ENCODE measurements around the gene EFHD2.

DNA sequence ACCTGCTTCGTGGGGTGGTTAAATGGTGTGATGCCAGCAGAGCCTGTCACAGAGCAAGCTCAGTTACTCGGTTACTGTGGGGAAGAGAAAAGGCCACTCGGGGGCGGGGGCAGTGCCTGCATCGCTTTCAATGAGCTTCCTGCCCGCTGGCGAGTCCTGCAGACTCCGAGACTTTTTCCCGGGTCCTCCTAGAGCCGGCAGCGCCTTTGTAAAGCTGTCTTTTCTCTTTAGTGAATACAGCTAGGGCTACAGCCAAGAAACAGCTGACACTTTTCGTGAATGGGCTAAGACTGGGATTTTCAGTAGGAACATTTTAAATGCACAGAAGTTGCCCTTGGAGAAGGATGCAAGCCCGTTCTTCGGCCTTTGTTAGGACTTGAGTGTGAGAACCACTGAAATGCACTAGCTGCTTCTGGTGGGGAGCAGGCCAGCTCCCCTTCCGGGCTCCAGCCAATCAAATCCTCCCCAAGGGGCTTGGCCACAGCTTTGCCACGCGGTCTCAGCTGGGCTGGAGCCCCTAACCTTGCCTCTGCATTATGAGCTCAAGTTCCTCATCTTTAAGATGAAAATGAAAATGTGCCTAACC is 23.4 kb upstream of the EFHD2 start:
- TF ChIP-seq, protein P1, sequence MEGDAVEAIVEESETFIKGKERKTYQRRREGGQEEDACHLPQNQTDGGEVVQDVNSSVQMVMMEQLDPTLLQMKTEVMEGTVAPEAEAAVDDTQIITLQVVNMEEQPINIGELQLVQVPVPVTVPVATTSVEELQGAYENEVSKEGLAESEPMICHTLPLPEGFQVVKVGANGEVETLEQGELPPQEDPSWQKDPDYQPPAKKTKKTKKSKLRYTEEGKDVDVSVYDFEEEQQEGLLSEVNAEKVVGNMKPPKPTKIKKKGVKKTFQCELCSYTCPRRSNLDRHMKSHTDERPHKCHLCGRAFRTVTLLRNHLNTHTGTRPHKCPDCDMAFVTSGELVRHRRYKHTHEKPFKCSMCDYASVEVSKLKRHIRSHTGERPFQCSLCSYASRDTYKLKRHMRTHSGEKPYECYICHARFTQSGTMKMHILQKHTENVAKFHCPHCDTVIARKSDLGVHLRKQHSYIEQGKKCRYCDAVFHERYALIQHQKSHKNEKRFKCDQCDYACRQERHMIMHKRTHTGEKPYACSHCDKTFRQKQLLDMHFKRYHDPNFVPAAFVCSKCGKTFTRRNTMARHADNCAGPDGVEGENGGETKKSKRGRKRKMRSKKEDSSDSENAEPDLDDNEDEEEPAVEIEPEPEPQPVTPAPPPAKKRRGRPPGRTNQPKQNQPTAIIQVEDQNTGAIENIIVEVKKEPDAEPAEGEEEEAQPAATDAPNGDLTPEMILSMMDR (IDR thresholded peaks at IDR 0.05 in 2 of 3, conservative IDR thresholded peaks at IDR 0.05 in 1 of 3; ENCODE audit: borderline replicate concordance in 1 of 3, insufficient read depth in 1 of 3, low read depth in 2 of 3, low read length in 2 of 3): no peak
- TF ChIP-seq POLR2AphosphoS5 (IDR thresholded peaks at IDR 0.05; ENCODE audit: low read depth, low read length): no peak
- no peak for TF ChIP-seq JUND (IDR thresholded peaks at IDR 0.05)
- no peak for TF ChIP-seq EZH2 (IDR thresholded peaks at IDR 0.05)
- TF ChIP-seq EZH2phosphoT487 (IDR thresholded peaks at IDR 0.05; ENCODE audit: borderline replicate concordance): no peak
- TF ChIP-seq MAX (IDR thresholded peaks at IDR 0.05): no peak
- TF ChIP-seq POLR2A (IDR thresholded peaks at IDR 0.05; ENCODE audit: borderline replicate concordance, extremely low read depth, insufficient read depth, insufficient read length): no peak
- TF ChIP-seq EGR1 (IDR thresholded peaks at IDR 0.05; ENCODE audit: low read depth): no peak
- TF ChIP-seq YY1 (IDR thresholded peaks at IDR 0.05; ENCODE audit: extremely low read depth, insufficient replicate concordance, low read depth, low read length): no peak
- TF ChIP-seq SP1 (IDR thresholded peaks at IDR 0.05; ENCODE audit: low read depth): no peak
- no peak for TF ChIP-seq CEBPB (IDR thresholded peaks at IDR 0.05; ENCODE audit: low read depth)
- TF ChIP-seq ZFX (IDR thresholded peaks at IDR 0.05): no peak
- TF ChIP-seq ZNF274 (IDR thresholded peaks at IDR 0.05; ENCODE audit: low read depth, low read length): no peak

Data from HCT116 (cell line).